Measurements from ENCODE around the gene AMOTL1. TPM values are rescaled to one million over a fixed set of nuclear protein-coding genes. Genes with fewer than 3 reads are reported as not detected.
A peak's percentile ranks its signal among the peaks of the same experiment; 100 is the strongest.

The AMOTL1 gene
- total RNA-seq = 53.9 TPM
- 10 to 100 TPM; 31.1 to 61.9 (median 48.2) TPM for polyA plus RNA-seq (ENCODE audit: insufficient read depth in 1 of 8, insufficient read length in 8 of 8, low replicate concordance in 1 of 8)
- long read RNA-seq, donor 1, partial matches to known transcripts = 0 of 1 reads
- long read RNA-seq, donor 1, other reads (novel, unspliced or antisense) = 0 of 1 reads
- long read RNA-seq, donor 2 = 0 reads
- long read RNA-seq, donor 3, full-length matches to known transcripts = 1 of 9 reads
- long read RNA-seq, donor 3, partial matches to known transcripts = 8 of 9 reads
- long read RNA-seq, donor 3, other reads (novel, unspliced or antisense) = 0 of 9 reads
- long read RNA-seq, donor 4 = 0 reads
- long read RNA-seq, donor 5, full-length matches to known transcripts = 6 of 27 reads
- long read RNA-seq, donor 5, partial matches to known transcripts = 21 of 27 reads
- long read RNA-seq, donor 5, other reads (novel, unspliced or antisense) = 0 of 27 reads
- long read RNA-seq, donor 6, full-length matches to known transcripts = 1 of 1 reads
- long read RNA-seq, donor 6, partial matches to known transcripts = 0 of 1 reads
- long read RNA-seq, donor 6, other reads (novel, unspliced or antisense) = 0 of 1 reads
- long read RNA-seq, donor 7, partial matches to known transcripts = 5 of 7 reads
- long read RNA-seq, donor 7, other reads (novel, unspliced or antisense) = 0 of 7 reads
- long read RNA-seq, donor 8, full-length matches to known transcripts = 1 of 6 reads
- long read RNA-seq, donor 8, partial matches to known transcripts = 5 of 6 reads
- long read RNA-seq, donor 8, other reads (novel, unspliced or antisense) = 0 of 6 reads
- long read RNA-seq, donor 9, full-length matches to known transcripts = 1 of 1 reads
- long read RNA-seq, donor 9, partial matches to known transcripts = 0 of 1 reads
- long read RNA-seq, donor 9, other reads (novel, unspliced or antisense) = 0 of 1 reads
- long read RNA-seq, donor 10, full-length matches to known transcripts = 3 of 27 reads
- long read RNA-seq, donor 10, partial matches to known transcripts = 24 of 27 reads
- long read RNA-seq, donor 10, other reads (novel, unspliced or antisense) = 0 of 27 reads
- long read RNA-seq, donor 11, partial matches to known transcripts = 5 of 6 reads
- long read RNA-seq, donor 11, other reads (novel, unspliced or antisense) = 0 of 6 reads

- H3K4me1 ChIP-seq (ENCODE audit: control insufficient read depth, insufficient read depth, low read length) = peaks cover 23% of the 10 kb centered on the region
These were observed at the start of gene AMOTL1 for GRCh38 chr11:94767701-94768601. AMOTL1 (plus strand) TSS chr11:94768356; CDS start chr11:94768512, 156 bp downstream.

DNA sequence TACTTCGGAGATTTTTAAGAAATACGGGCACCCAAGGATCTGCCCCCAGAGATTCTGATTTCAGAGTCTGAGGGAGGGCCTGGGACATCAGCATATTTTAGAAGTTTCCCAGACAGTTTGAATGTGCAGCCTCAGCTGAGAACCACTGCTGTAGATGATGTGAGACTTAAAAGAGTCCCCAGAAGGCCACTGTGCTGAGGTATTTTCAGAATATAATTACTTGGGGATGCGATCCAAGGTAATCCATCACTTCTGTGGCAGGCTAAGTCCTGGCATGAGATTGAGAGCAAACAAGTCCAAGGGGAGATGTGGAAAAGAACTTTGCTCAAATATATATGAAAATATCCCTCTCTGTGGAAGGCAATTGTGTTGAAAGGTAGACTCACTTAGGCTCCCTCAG, 48.3 kb upstream of the AMOTL1 start:
- no peak overlapping the region for H3K4me3 ChIP-seq (ENCODE audit: low read length)
- peaks cover 3% of the 10 kb centered on the region for H3K4me1 ChIP-seq (ENCODE audit: control insufficient read depth, insufficient read depth, low read length)
- no peaks in the 10 kb centered on the region for H3K27me3 ChIP-seq (ENCODE audit: control insufficient read depth, insufficient read depth, low read length)
- 50% methylated on average over 1 of the region's 3 CpGs for WGBS (ENCODE audit: insufficient coverage)
- no peak for DNase-seq
- H3K9me3 ChIP-seq (replicated peaks; ENCODE audit: control insufficient read depth, low read depth, low read length) = no peaks in the 10 kb centered on the region
- no peaks in the 10 kb centered on the region for H3K36me3 ChIP-seq (ENCODE audit: control insufficient read depth, insufficient read depth, low read length)
- no peak overlapping the region for H3K27ac ChIP-seq (ENCODE audit: low read length)

More at GRCh38 chr11:94767701-94768601, at the start of gene AMOTL1:
- under 1% methylated on average over 49 of the region's 57 CpGs for WGBS (ENCODE audit: insufficient coverage)
- Histone ChIP-seq H3K36me3 (ENCODE audit: control insufficient read depth, insufficient read depth, low read length) (no peaks in the 10 kb centered on the region), H3K9me3 (replicated peaks; ENCODE audit: control insufficient read depth, low read depth, low read length) (peaks cover 3% of the 10 kb centered on the region), H3K27me3 (ENCODE audit: control insufficient read depth, insufficient read depth, low read length) (no peaks in the 10 kb centered on the region), H3K27ac (ENCODE audit: low read length) (peak within 1 kb of the TSS; percentile 96), H3K4me3 (ENCODE audit: low read length) (peak within 1 kb of the TSS; percentile 97)
- peak; percentile 97 for DNase-seq

- DNase-seq = no peak
- Histone ChIP-seq H3K9me3 (replicated peaks; ENCODE audit: control insufficient read depth, low read depth, low read length) (no peaks in the 10 kb centered on the region), H3K4me3 (ENCODE audit: low read length) (no peak overlapping the region), H3K36me3 (ENCODE audit: control insufficient read depth, insufficient read depth, low read length) (no peaks in the 10 kb centered on the region), H3K4me1 (ENCODE audit: control insufficient read depth, insufficient read depth, low read length) (peaks cover 3% of the 10 kb centered on the region), H3K27me3 (ENCODE audit: control insufficient read depth, insufficient read depth, low read length) (no peaks in the 10 kb centered on the region), H3K27ac (ENCODE audit: low read length) (no peak overlapping the region)
- 65% methylated on average over 2 of the region's 2 CpGs for WGBS (ENCODE audit: insufficient coverage)
These were observed 46.4 kb upstream of the AMOTL1 start for GRCh38 chr11:94721565-94722292.

DNA sequence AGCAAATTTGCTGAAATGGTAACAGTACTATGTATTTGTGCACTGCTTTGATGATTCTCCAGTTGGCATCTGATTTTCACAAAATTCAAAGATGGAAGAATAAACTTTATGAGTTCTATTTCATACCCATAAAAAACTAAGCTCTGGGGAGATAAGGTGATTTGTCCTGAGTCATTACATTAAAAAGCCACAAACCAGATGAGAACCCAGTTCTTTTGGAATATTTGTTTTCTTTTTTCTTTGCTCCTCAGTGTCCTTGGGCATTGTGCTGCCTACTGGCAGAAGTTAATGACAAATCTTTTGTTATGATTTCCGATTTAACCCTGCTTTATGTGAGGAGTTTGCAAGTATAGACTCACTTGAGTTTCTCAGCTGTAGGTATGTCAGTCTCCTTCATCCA, 45.4 kb upstream of the AMOTL1 start:
- Histone ChIP-seq H3K27ac (ENCODE audit: low read length) (no peak overlapping the region), H3K27me3 (ENCODE audit: control insufficient read depth, insufficient read depth, low read length) (no peaks in the 10 kb centered on the region), H3K36me3 (ENCODE audit: control insufficient read depth, insufficient read depth, low read length) (no peaks in the 10 kb centered on the region), H3K4me3 (ENCODE audit: low read length) (no peak overlapping the region), H3K9me3 (replicated peaks; ENCODE audit: control insufficient read depth, low read depth, low read length) (no peaks in the 10 kb centered on the region), H3K4me1 (ENCODE audit: control insufficient read depth, insufficient read depth, low read length) (peaks cover 3% of the 10 kb centered on the region)
- no peak for DNase-seq
- WGBS (ENCODE audit: insufficient coverage) = no CpG with 5 or more reads among the region's 1 CpG

GRCh38 chr11:94725097-94725496, 43.1 kb upstream of the AMOTL1 start:
- Histone ChIP-seq H3K27me3 (ENCODE audit: control insufficient read depth, insufficient read depth, low read length) (no peaks in the 10 kb centered on the region), H3K27ac (ENCODE audit: low read length) (no peak overlapping the region), H3K36me3 (ENCODE audit: control insufficient read depth, insufficient read depth, low read length) (no peaks in the 10 kb centered on the region), H3K9me3 (replicated peaks; ENCODE audit: control insufficient read depth, low read depth, low read length) (no peaks in the 10 kb centered on the region), H3K4me1 (ENCODE audit: control insufficient read depth, insufficient read depth, low read length) (no peaks in the 10 kb centered on the region), H3K4me3 (ENCODE audit: low read length) (no peak overlapping the region)
- DNase-seq = no peak
- 83% methylated on average over 2 of the region's 2 CpGs for WGBS (ENCODE audit: insufficient coverage)

DNA sequence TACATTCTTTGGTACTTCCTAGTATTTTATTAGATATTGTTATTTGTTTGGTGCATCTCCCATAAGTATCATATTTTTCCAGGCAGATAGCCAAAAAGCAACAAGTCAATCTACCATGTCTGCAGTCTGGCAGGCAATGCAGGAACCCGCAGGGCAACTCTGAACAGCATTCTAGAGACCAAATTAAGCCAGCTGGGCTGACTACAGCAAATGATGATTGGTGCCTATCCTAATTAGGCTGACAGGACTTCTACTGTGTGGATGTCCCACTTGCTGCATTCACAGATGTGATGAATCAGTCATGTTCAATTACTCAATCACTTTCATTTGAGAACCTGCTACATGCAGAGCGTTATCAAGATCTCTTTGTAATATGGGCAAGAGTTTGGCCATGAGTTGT, 40.3 kb upstream of the AMOTL1 start:
- Histone ChIP-seq H3K4me3 (ENCODE audit: low read length) (no peak overlapping the region), H3K4me1 (ENCODE audit: control insufficient read depth, insufficient read depth, low read length) (peaks cover 3% of the 10 kb centered on the region), H3K27ac (ENCODE audit: low read length) (no peak overlapping the region), H3K36me3 (ENCODE audit: control insufficient read depth, insufficient read depth, low read length) (no peaks in the 10 kb centered on the region), H3K9me3 (replicated peaks; ENCODE audit: control insufficient read depth, low read depth, low read length) (no peaks in the 10 kb centered on the region), H3K27me3 (ENCODE audit: control insufficient read depth, insufficient read depth, low read length) (no peaks in the 10 kb centered on the region)
- no peak for DNase-seq
- WGBS (ENCODE audit: insufficient coverage) = 82% methylated on average over 1 of the region's 2 CpGs

DNA sequence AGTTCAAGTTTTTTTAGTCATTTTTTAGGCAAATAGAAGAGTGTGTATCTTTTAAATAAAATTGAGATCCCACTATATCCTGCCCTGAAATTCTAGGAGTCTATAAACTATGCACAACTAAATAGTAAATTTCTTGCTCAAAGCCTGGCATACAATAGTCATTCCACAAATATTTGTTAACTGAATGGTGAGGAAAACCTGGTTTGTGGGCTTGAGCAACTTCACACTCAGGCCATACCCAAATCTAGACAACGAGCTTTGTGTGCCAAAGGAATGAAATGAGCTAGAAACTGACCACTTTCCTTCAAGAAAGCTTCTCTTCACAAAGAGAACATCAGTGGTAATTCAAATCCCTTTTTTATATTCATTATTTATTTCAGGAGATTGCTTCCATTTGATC, 39.6 kb upstream of the AMOTL1 start:
- no CpG with 5 or more reads among the region's 1 CpG for WGBS (ENCODE audit: insufficient coverage)
- Histone ChIP-seq H3K27ac (ENCODE audit: low read length) (no peak overlapping the region), H3K4me1 (ENCODE audit: control insufficient read depth, insufficient read depth, low read length) (peaks cover 3% of the 10 kb centered on the region)

GRCh38 chr11:94728966-94729751, 39.0 kb upstream of the AMOTL1 start:
- H3K27ac ChIP-seq (ENCODE audit: low read length) = no peak overlapping the region
- no peaks in the 10 kb centered on the region for H3K9me3 ChIP-seq (replicated peaks; ENCODE audit: control insufficient read depth, low read depth, low read length)
- no peaks in the 10 kb centered on the region for H3K36me3 ChIP-seq (ENCODE audit: control insufficient read depth, insufficient read depth, low read length)
- no peak overlapping the region for H3K4me3 ChIP-seq (ENCODE audit: low read length)
- no peaks in the 10 kb centered on the region for H3K27me3 ChIP-seq (ENCODE audit: control insufficient read depth, insufficient read depth, low read length)
- H3K4me1 ChIP-seq (ENCODE audit: control insufficient read depth, insufficient read depth, low read length) = peaks cover 3% of the 10 kb centered on the region
- DNase-seq = no peak
- WGBS (ENCODE audit: insufficient coverage) = 86% methylated on average over 3 of the region's 7 CpGs

More for the DNA sequence above, 39.6 kb upstream of the AMOTL1 start:
- H3K4me3 ChIP-seq (ENCODE audit: low read length) = no peak overlapping the region
- H3K36me3 ChIP-seq (ENCODE audit: control insufficient read depth, insufficient read depth, low read length) = no peaks in the 10 kb centered on the region
- no peaks in the 10 kb centered on the region for H3K27me3 ChIP-seq (ENCODE audit: control insufficient read depth, insufficient read depth, low read length)
- no peaks in the 10 kb centered on the region for H3K9me3 ChIP-seq (replicated peaks; ENCODE audit: control insufficient read depth, low read depth, low read length)
- DNase-seq = no peak

Data from muscle of leg (tissue), 16 donors.